ENCODE data around the gene RAB20.

RAB20 gene

DNA sequence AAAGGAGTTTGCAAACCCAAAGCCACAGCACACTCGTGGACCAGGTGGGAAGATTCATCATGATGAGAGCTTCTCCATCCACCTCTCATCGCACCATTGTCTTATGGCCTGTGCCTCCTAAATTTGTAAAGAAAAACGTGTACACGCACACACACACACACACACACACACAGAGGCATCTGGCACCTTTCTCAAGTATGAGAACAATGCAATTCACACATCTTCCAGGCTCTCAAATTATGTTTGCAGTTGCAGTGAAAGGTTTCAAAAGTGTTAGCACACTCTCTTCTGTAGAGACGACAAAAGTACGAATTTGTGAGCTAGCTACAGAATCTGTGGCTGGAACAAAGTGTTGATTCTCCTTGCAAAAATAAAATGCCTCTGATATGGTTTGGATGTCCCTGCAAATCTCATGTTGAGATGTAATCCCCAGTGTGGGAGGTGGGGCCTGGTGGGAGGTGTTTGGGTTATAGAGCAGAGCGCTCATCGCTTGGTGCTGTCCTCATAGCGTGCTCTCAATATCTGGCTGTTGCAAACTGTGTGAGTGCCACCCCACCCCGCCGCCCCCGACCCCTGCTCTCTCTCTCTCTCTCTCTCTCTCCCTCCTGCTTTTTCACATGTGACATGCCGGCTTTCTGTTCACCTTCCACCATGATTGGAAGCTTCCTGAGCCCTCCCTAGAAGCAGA, 21.8 kb upstream of the RAB20 start:
- H3K4me3 ChIP-seq (ENCODE audit: low read depth, low read length): no peak overlapping the region
- no peak for TF ChIP-seq CTCF (IDR thresholded peaks at IDR 0.05; ENCODE audit: low read depth, low read length, missing control alignments)
- no peak for DNase-seq (ENCODE audit: low read depth)

GRCh38 chr13:110582421-110582954, 21.0 kb upstream of the RAB20 start:
- no peak for DNase-seq (ENCODE audit: low read depth)
- H3K4me3 ChIP-seq (ENCODE audit: low read depth, low read length): no peak overlapping the region
- TF ChIP-seq CTCF (IDR thresholded peaks at IDR 0.05; ENCODE audit: low read depth, low read length, missing control alignments): no peak

DNA sequence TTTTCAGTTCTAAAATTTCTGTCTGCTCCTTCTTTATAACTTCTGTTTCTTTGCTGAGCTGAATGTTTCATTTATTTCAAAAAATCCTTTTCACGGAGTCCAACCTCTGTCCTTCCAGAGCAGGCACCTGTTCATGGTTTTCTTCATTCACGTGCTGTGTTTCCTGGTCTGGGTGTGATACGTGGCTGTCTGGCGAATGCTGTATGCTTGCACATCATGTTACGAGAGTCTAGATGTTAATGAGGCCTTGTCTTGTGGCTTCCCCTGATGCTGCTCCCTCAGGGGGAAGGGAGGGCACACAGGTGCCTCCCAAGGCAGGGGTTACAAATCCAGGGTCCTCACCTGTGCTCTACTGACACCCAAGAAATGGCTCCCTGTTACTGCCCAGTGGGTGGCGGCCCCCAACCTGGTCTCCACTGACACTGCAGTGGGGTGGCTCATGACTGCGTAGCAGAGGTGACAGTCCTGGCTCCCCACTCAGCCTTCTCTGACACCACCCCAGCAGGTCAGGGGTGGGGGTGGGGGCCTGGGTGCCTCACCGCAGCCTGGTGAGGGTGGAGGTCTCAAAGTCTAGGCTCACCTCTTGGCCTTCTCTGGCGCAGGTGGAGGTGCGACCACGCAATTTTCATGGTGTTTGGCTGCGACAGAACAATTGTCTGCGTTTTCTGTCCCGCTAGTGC, 20.1 kb upstream of the RAB20 start:
- H3K4me3 ChIP-seq (ENCODE audit: low read depth, low read length): no peak overlapping the region
- no peak for DNase-seq (ENCODE audit: low read depth)
- no peak for TF ChIP-seq CTCF (IDR thresholded peaks at IDR 0.05; ENCODE audit: low read depth, low read length, missing control alignments)

GRCh38 chr13:110580800-110581199, 19.3 kb upstream of the RAB20 start:
- no peak for TF ChIP-seq CTCF (IDR thresholded peaks at IDR 0.05; ENCODE audit: low read depth, low read length, missing control alignments)
- no peak for DNase-seq (ENCODE audit: low read depth)
- no peak overlapping the region for H3K4me3 ChIP-seq (ENCODE audit: low read depth, low read length)

DNA sequence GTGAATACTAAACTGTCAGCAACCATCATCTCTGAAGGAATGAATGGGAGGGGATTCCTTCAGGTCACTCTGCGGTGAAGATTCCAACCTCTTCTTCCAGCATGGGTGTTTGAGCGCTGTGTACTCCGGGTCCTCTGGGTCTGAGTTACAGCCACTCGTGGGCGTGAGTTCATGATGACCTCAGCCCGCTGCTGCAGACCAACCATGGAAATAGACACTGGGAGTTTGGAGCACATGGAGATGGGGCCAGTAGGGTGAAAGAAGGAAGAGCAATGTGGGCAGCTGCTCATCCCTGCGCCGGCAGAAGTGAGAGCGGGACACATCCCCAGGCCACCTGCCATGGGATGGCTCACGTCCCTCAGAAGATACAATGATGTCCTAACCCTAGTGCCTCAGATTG, 16.8 kb upstream of the RAB20 start:
- no peak for DNase-seq (ENCODE audit: low read depth)
- H3K4me3 ChIP-seq (ENCODE audit: low read depth, low read length): no peak overlapping the region

DNA sequence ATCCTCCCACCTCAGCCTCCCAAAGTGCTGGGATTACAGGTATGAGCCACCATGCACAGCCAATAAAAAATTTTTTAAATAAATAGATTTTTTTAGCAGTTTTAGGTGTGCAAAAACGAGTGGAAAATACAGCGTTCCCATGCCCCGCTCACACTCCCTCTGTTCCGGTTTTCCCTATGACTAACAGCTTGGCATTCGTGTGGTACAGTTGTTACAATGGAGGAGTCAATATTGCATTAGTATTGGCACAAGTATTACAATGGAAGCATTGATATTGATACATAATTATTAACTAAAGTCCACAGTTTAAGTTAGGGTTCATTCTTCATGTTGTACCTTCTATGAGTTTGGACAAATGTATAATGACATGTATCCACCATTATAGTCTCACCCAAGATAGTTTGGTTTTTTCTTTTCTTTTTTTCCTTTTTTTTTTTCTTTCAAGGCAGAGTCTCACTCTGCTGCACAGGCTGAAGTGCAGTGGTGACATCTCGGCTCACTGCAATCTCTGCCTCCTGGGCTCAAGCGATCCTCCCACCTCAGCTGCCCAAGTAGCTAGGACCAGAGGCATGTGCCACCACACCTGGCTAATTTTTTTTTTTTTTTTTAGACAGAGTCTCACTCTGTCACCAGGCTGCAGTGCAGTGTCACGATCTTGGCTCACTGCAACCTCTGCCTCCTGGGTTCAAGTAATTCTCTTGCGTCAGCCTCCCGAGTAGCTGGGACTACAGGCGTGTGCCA, 15.4 kb upstream of the RAB20 start:
- TF ChIP-seq CTCF (IDR thresholded peaks at IDR 0.05; ENCODE audit: low read depth, low read length, missing control alignments): no peak
- no peak overlapping the region for H3K4me3 ChIP-seq (ENCODE audit: low read depth, low read length)
- no peak for DNase-seq (ENCODE audit: low read depth)

More for the DNA sequence above, 16.8 kb upstream of the RAB20 start:
- TF ChIP-seq CTCF (IDR thresholded peaks at IDR 0.05; ENCODE audit: low read depth, low read length, missing control alignments): no peak

All from GM12864 (cell line).